GM21529 (cell line): ENCODE measurements around the gene CLINT1.

ENCODE experiments used
- ATAC-seq: cut with Tn5 transposase; IDR thresholded peaks from one replicate; pipeline ENCODE4 v1.9.1; 2021; ENCODE audit not compliant: unreplicated experiment

The CLINT1 gene

GRCh38 chr5:157821405-157821804 is 37.5 kb downstream of the CLINT1 start:
- ATAC-seq, result no peak

DNA sequence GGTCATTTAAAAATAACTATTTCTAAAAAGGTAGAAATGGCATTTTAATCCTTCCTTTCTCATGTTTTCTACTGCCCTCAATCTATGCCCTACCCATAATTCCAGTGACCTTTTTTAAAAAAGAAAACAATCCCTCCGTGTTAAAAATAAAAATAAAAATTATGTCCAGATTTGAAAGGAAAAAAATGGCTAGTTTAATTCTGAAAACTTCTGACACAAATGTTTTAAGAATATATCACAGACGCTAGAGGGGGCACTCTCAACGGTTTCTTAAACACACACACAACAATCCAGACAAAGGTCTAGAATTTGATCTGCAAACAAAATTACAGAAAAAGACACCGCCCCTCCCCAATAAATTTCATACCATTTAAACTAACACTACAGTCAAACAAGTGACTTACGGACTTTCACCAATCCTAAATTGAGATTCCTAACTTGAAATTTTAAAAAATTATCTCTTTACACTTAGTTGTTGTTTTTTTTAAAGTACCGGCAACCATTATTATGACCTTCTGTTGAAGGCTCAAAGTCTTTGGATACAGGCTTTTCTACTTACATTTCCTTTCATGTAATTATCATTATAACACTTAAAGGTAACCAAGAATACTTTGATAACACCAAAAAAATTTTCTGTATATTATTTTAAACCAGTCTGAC is 38.2 kb downstream of the CLINT1 start:
- ATAC-seq, result no peak

GRCh38 chr5:157819502-157820115 is 39.3 kb downstream of the CLINT1 start:
- no peak for ATAC-seq

DNA sequence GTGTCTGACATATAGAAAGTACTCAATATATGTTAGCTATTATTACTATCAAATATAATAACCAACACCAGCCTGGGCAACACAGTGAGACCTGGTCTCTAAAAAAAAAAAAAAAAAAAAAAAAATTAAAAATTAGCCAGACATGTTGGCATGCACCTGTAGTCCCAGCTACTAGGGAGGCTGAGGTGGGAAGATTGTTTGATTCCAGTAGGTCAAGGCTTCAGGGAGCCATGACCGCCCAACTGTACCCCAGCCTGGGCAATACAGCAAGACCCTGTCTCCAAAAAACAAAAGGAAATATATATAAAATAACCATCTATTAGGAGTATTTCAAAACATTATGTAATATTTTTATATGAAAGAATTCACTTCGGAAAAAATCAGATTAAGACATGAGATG is 40.6 kb downstream of the CLINT1 start:
- no peak for ATAC-seq

GRCh38 chr5:157817928-157818327 is 41.0 kb downstream of the CLINT1 start:
- no peak for ATAC-seq

DNA sequence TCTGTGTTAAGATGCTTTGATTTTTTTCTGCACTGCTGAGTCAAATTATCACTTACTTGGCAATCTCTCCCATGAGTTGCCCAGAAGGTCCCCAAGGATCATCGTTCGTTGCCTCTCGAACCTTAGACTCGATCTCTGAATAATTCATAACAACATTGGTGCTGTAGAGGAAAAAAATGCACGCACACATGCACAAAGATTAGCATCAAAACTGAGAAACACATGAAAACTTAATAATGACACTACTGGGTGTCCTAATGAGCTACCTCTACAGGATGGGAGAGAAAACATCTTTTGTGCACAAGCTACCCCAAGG is 41.6 kb downstream of the CLINT1 start:
- no peak for ATAC-seq

DNA sequence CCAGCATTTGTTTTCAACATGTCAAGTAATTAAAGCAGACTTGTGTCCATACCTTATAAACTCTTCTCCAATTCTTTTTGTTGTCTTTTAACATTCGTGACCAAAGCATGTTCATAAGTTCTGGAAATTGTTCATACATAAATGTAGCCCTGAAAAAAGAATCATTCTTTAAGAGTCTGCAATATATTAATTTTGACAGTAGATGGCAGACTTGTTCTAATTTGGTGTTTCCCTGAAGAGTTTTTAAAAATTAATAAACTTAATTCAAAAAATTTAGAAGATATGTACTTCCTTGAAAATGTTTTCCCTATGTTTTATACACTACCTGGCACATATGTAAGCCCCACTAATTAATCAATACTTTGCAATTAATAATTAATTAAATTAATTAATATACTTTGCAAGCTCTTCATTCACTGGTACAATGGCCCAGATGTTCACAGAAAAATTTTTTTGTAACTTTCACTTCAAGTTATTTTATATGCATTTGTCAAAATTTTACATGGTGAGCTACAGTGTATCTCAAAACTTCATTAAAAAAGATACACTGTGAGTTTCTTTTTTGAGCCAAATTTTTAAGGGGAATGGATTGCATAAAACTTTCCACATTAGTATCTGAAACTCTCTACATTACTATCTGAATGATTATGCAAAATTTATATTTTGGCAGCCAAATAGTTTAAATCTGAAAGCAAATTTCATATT is 42.1 kb downstream of the CLINT1 start:
- no peak for ATAC-seq

- no peak for ATAC-seq
Measured at GRCh38 chr5:157812086-157812485, 46.9 kb downstream of the CLINT1 start.

DNA sequence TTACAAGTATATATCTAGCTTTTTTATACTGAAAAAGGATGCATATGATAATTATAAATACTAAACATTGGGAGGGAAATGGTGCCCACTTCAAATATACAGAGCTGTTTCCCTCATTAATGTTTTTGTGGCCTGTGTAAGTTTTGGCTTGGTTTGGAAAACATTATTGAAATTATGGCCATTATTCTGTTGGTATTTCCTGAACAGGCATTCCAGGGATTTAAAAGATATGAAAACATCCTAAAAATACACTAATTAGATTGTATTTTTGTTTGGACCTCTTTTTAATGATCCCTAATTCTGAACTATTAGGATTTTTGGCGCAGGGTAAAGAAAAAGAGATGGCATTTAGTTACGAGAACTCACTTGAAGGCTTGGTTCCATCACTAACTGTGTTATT is 50.9 kb downstream of the CLINT1 start:
- ATAC-seq, result no peak

- no peak for ATAC-seq
Measured at GRCh38 chr5:157802736-157803135, 56.2 kb downstream of the CLINT1 start.

DNA sequence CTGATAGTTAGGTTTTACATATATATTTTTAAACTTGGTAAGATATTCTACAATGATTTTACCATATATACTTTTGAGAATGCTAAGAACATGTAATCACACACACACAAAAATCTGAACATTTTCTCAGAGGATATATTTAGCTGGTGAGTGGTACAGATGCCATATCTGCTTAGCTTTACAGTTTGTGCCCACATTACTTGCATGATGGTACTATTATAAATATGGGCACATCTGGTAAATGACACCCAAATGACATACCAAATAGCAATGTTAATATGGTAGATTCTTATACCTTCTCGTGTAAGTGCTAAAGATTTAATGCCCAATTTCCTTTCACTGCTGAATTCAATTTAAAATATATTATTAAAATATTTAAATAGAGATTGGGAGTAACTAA is 58.8 kb downstream of the CLINT1 start:
- no peak for ATAC-seq

GRCh38 chr5:157799578-157799977 is 59.4 kb downstream of the CLINT1 start:
- no peak for ATAC-seq

GRCh38 chr5:157793301-157793700 is 65.6 kb downstream of the CLINT1 start:
- ATAC-seq, result no peak

DNA sequence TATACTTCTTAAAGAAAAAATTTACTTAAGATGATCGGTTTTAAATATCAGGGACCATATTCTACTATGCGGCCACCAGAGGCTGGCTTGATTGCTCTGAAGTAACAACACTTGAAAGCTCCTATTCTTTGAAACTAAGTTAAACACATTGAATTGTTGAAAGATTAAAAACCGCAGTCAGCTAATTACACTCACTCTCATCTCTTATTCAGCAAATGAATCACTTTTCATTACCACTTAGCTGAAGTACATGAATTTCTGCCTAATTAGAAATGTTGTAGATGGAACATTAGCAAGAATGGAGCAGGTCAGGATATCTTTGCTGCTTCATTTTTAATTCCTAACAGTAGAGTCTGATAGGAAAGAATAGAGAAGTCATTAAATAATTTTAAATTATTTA is 73.1 kb downstream of the CLINT1 start:
- ATAC-seq, result no peak

GRCh38 chr5:157779221-157779620 is 79.7 kb downstream of the CLINT1 start:
- ATAC-seq, result no peak

GRCh38 chr5:157778121-157778805 is 80.7 kb downstream of the CLINT1 start:
- no peak for ATAC-seq

GRCh38 chr5:157772127-157772526 is 86.8 kb downstream of the CLINT1 start:
- ATAC-seq, result no peak

- ATAC-seq, result no peak
Measured at GRCh38 chr5:157770665-157771064, 88.3 kb downstream of the CLINT1 start.

GRCh38 chr5:157767689-157768088 is 91.3 kb downstream of the CLINT1 start:
- no peak for ATAC-seq

- ATAC-seq, result no peak
Measured at GRCh38 chr5:157766902-157767301, 92.0 kb downstream of the CLINT1 start.

- no peak for ATAC-seq
Measured at GRCh38 chr5:157766442-157766841, 92.5 kb downstream of the CLINT1 start.

DNA sequence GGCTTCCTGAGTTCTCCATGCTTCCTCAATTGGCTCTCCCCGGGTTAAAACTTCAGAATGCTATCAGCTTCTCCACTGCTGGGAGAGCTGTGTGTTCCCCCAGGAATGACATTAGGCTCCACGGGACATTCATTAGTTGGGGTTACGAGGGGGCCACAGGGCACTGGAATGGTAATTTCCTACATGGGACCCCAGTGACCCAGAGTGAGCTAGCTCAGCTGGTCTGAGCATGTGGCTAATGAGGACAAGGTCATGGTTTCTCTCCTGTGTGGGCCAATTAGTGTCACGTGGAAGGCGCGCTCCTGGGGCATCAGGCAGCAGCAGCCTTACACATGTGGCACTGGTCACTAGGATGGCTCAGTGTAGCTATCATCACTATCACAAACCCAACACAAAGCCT is 94.4 kb downstream of the CLINT1 start:
- no peak for ATAC-seq
